ENCODE results near the gene SLC27A5.

- TF ChIP-seq CTCF (IDR thresholded peaks at IDR 0.05) (no peak), USF2 (IDR thresholded peaks at IDR 0.05; ENCODE audit: borderline replicate concordance, low read depth, low read length) (no peak), TEAD4 (IDR thresholded peaks at IDR 0.05; ENCODE audit: borderline replicate concordance, insufficient read depth) (no peak), SMC3 (IDR thresholded peaks at IDR 0.05; ENCODE audit: low read depth, low read length) (no peak), TAF1 (IDR thresholded peaks at IDR 0.05; ENCODE audit: borderline replicate concordance, low read depth, low read length) (no peak), EZH2phosphoT487 (IDR thresholded peaks at IDR 0.05; ENCODE audit: borderline replicate concordance, low read depth) (no peak), POLR2AphosphoS5 (IDR thresholded peaks at IDR 0.05; ENCODE audit: low read depth, low read length) (no peak), TCF12 (IDR thresholded peaks at IDR 0.05) (no peak), MXI1 (IDR thresholded peaks at IDR 0.05; ENCODE audit: low read depth, low read length) (no peak), REST (IDR thresholded peaks at IDR 0.05; ENCODE audit: low read depth, low read length) (no peak), EP300 (IDR thresholded peaks at IDR 0.05; ENCODE audit: borderline replicate concordance in 1 of 2, low read depth in 1 of 2, low read length in 1 of 2) (no peak)
These were observed 40.1 kb downstream of the SLC27A5 start for GRCh38 chr19:58471736-58472135.

Measured in SK-N-SH (cell line).